GM18498 (cell line): ENCODE data around the gene FBXO46.
"Not testable (repeated sequence)": the region's sequence is repeated elsewhere in the genome, so short reads cannot be mapped to it uniquely, and the experiment has no call there.

ENCODE experiments used
- ATAC-seq: cut with Tn5 transposase; IDR thresholded peaks from one replicate; pipeline ENCODE4 v1.9.1; 2021; ENCODE audit warnings: mild to moderate bottlenecking, moderate library complexity; ENCODE audit not compliant: unreplicated experiment

Gene FBXO46

GRCh38 chr19:45766869-45767346, 36.2 kb upstream of the FBXO46 start:
- no peak for ATAC-seq

- no peak for ATAC-seq
These were observed 35.7 kb upstream of the FBXO46 start for GRCh38 chr19:45766296-45766868.

- no peak for ATAC-seq
These were observed 35.1 kb upstream of the FBXO46 start for GRCh38 chr19:45765702-45766295.

- no peak for ATAC-seq
These were observed 34.4 kb upstream of the FBXO46 start for GRCh38 chr19:45764945-45765701.

- ATAC-seq, result no peak
These were observed 33.8 kb upstream of the FBXO46 start for GRCh38 chr19:45764475-45764874.

DNA sequence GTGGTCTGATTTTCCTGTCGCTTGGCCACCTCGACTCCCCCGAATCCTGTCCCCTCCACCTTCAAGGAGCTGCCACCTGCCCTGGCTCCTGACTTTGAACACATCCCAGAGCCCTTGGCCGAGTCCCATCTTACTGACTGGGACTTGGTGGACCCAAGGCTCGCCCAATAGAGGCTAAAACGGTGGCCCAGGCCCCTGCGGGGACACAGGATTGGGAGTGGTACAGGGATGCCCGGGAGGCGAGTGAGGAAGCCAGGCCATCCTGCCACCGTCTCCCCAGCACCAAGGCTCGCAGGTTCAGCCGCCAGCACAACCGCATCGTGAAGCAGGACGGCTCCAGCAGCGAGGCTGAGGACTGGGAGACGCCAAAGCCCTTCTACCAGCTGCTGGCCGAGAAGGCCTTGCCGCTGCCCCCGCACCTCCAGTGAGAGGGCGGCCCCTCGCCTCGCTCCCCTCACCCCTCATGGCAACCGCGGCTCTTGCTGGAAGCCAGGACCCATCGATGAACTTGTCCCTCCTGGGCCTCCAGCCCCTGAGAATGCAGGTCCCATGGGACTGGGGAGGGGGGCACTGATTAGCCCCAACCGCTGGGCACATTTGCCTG, 33.1 kb upstream of the FBXO46 start:
- ATAC-seq, result no peak

GRCh38 chr19:45762870-45763631, 32.4 kb upstream of the FBXO46 start:
- ATAC-seq, result no peak

- no peak for ATAC-seq
These were observed 31.0 kb upstream of the FBXO46 start for GRCh38 chr19:45761714-45762113.

- ATAC-seq, result no peak
These were observed 28.2 kb upstream of the FBXO46 start for GRCh38 chr19:45758921-45759320.

GRCh38 chr19:45757695-45758094, 27.0 kb upstream of the FBXO46 start:
- no peak for ATAC-seq

GRCh38 chr19:45754323-45754722, 23.6 kb upstream of the FBXO46 start:
- no peak for ATAC-seq

GRCh38 chr19:45753548-45753947, 22.9 kb upstream of the FBXO46 start:
- no peak for ATAC-seq

- no peak for ATAC-seq
These were observed 21.9 kb upstream of the FBXO46 start for GRCh38 chr19:45752639-45753038.

DNA sequence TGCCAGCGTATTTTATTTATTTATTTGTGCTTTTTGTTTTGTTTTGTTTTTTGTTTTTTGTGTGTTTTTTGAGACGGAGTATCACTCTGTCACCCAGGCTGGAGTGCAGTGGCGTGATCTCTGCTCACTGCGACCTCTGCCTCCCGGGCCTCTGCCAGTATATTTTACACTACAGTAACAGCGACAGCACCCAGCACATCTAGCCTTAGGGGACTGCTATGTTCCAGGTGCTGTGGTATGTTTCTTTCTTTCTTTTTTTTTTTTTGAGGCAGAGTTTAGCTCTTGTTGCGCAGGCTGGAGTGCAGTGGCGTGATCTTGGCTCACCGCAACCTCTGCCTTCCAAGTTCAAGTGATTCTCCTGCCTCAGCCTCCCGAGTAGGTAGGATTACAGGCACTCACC, 20.8 kb upstream of the FBXO46 start:
- not testable (repeated sequence) for ATAC-seq

DNA sequence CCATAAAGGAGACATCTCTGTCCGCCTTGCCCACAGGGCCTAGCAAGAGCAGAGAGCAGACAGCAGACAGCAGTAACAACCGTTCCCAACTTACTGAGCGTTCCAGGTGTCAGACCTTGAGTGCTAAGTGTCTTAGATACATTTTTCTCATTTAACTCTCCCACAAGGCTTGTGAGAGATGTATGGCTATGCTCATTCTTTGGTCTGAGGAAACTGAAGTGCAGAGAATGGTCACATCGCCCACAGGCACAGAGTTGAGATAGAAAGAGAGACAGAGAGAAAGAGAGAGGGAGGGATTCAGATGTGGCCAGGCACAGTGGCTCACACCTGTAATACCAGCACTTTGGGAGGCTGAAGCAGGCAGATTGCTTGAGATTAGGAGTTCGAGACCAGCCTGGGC, 16.8 kb upstream of the FBXO46 start:
- ATAC-seq, result no peak

DNA sequence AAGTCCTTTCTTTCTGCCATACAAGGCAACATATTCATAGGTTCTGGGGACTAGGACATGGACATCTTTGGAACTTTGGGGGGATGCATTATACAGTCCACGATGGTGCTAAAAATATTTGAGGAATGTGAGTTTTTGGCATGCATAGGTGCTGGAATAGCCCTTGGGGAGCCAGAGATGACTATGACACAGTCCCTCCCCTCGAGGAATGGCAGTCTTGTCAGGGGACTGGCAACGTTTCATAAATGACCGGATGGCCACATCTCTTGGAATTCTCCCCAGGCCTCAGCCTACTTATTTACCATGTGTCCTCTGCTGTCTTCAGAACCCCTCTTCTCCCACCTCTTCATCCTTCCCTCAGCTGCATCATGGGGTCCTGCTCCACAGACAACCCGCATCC, 16.2 kb upstream of the FBXO46 start:
- no peak for ATAC-seq

DNA sequence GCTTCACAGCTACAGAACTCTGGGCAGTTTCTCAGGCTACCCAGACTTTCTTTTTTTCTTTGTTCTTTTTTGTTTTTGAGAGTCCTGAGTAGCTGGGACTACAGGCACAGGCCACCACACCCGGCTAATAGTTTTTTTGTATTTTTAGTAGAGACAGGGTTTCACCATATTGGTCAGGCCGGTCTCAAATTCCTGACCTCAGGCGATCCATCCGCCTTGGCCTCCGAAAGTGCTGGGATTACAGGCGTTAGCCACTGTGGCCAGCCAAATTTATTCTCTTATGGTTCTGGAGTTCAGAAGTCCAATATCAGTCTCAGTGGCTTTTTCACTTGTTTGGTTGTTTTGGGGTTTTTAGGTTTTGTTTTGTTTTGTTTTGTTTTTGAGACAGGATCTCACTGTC, 14.9 kb upstream of the FBXO46 start:
- no peak for ATAC-seq

DNA sequence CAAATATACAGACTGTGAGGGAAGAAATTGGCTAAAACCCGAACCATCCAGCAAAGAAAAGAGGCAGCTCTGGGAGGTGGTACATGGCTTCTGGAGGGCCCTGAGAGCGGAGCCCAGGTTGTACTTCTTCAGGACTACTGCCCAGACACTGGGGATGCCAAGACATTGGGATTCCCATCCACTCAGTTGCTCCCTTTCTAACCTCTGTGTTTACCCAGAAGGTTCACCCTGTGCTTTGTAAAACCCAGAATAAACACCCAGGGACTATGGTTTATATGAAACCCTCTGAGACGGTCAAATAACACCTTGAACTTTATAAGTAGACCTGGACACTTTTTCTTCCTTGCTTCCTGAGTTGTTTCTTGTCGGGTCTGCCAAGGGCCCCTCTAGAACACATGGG, 12.3 kb upstream of the FBXO46 start:
- no peak for ATAC-seq

DNA sequence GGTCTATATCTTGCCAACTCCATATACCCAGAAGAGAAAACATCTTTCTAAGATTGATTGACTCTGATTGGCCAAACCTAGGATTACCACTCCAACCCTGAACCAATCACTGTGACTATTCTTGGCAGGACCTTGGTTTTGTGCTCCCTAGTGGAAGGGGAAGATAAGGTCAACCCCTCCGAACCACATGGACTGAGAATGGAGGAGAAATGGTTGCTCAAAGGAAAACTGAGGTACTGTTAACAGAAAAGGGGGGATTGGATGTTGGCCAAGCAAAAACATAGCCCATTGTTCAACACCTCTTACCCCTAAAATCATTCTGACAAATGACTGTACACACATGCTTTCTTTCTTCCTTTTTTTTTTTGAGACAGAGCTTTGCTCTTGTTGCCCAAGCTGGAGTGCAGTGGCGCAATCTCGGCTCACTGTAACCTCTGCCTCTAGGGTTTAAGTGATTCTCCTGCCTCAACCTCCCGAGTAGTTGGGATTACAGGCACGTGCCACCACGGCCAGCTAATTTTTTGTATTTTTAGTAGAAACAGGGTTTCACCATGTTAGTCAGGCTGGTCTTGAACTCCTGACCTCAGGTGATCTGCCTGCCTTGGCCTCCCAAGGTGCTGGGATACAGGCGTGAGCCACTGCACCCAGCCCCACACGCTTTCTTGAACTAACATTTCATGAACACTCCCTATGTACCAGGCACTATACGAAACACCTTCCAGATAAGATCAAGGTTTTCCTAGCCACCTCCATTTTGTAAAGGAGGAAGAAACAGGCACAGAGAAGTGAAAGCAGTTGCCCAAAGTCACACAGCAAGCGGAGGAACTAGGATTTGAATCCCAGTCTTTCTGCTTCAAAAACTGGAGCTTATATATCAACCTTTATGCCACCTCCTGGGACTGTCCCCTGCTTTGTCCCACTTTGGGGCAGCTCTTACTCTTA, 9.1 kb upstream of the FBXO46 start:
- no peak for ATAC-seq
